Spleen (tissue), 7 donors: ENCODE measurements around the gene CXXC1.

ENCODE experiments used
- POLR2A ChIP-seq, 3 donors: fragments of 450-650 bp; IDR thresholded peaks; one replicate each; pipeline ENCODE4 v1.5.1; 2017; ENCODE audit warnings: antibody characterized with exemption in 3 of 3, mild to moderate bottlenecking in 1 of 3
- POLR2AphosphoS5 ChIP-seq, 3 donors: sonication (generic); formaldehyde crosslinking; IDR thresholded peaks; one replicate each; pipeline ENCODE4 v1.5.1; 2017; ENCODE audit warnings: antibody characterized with exemption in 3 of 3
- TF ChIP-seq, protein P1 (sequence below), 11 experiments: fragments of 200-600 bp in 7 of 11; fragments of 450-650 bp in 4 of 11; sonication (generic) in 4 of 11; IDR thresholded peaks in 8 of 11; conservative IDR thresholded peaks in 3 of 11; 1 replicate in 7 of 11; 2 replicates in 4 of 11; pipeline versions ENCODE4 v1.4.0 to v1.8.0; 2016 to 2021; ENCODE audit warnings: antibody characterized with exemption in 11 of 11, inconsistent platforms in 4 of 11, mild to moderate bottlenecking in 1 of 11
- donor health status: DM: no; HTN: no; CAD: no; lungs with moderate emphysema.
- donor health status: DM: no; HTN: no; CAD: no.
- donor health status: DM: no; HTN: no; CAD: no.

DNA sequence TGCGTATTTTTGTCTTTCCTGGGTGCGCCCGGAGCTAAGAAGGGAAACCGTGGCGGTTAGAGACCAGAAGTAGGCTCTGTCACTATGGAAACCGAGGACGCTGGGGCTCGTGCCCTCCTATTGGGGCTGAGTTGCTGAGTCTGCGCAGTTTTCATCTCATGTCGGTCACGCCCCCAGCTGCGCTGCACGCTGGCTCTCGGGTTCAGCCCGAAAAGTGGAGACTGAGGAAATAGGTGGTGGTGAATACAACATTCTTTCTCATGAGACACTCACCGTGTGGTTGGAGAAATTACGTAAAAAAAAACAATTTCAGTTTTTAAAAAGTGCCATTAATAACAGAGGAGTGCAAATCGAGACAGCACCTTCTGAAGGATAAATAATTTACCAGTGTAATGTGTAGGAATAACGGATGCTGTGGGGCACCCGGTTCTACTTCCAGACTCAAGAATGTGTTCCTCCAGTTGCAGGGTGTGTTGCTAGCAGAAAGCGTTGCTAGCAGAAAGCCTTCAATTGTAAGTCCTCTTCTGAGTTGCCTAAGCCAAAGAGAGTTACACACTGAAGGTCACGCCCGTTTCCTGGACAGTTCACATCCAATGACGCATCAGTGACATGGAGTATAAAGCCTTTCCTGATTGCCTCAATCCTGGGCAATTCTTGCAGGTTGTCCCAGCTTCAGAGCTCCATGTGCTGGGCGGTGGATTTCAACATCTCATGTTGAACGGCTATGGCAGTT is 20.4 kb upstream of the CXXC1 start:
- TF ChIP-seq POLR2AphosphoS5 (IDR thresholded peaks at IDR 0.05) (peak in 2 of 3 donors; percentile 54 to 69), POLR2A (IDR thresholded peaks at IDR 0.05) (no peak)
- TF ChIP-seq, protein P1, sequence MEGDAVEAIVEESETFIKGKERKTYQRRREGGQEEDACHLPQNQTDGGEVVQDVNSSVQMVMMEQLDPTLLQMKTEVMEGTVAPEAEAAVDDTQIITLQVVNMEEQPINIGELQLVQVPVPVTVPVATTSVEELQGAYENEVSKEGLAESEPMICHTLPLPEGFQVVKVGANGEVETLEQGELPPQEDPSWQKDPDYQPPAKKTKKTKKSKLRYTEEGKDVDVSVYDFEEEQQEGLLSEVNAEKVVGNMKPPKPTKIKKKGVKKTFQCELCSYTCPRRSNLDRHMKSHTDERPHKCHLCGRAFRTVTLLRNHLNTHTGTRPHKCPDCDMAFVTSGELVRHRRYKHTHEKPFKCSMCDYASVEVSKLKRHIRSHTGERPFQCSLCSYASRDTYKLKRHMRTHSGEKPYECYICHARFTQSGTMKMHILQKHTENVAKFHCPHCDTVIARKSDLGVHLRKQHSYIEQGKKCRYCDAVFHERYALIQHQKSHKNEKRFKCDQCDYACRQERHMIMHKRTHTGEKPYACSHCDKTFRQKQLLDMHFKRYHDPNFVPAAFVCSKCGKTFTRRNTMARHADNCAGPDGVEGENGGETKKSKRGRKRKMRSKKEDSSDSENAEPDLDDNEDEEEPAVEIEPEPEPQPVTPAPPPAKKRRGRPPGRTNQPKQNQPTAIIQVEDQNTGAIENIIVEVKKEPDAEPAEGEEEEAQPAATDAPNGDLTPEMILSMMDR (IDR thresholded peaks at IDR 0.05 in 8 of 11, conservative IDR thresholded peaks at IDR 0.05 in 3 of 11) = no peak
